ENCODE results near the gene NAP1L4.

The NAP1L4 gene

GRCh38 chr11:2934021-2934550 is 58.0 kb downstream of the NAP1L4 start:
- DNase-seq = no peak

GRCh38 chr11:2933375-2934020 is 58.6 kb downstream of the NAP1L4 start:
- peak; percentile 63 for DNase-seq

DNA sequence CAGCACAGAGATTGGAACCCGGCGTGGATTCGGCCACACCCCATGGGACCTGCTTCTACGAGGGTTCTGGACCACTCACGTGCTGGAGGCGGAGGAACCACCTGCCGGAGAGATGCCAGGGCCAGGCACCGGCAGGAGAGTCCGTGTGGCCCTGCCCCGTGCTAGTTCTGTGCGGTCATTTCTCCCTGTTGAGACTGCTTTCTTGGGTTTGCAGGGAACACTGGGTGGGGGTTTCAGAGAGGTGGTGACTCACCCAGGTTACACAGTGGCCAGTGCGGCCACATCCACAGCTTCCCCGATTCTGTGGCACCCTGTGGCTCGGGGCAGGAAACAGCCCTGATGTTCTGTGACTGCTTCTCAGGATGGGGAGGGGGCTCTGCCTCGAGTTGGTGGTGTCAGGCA is 59.3 kb downstream of the NAP1L4 start:
- DNase-seq = no peak

DNA sequence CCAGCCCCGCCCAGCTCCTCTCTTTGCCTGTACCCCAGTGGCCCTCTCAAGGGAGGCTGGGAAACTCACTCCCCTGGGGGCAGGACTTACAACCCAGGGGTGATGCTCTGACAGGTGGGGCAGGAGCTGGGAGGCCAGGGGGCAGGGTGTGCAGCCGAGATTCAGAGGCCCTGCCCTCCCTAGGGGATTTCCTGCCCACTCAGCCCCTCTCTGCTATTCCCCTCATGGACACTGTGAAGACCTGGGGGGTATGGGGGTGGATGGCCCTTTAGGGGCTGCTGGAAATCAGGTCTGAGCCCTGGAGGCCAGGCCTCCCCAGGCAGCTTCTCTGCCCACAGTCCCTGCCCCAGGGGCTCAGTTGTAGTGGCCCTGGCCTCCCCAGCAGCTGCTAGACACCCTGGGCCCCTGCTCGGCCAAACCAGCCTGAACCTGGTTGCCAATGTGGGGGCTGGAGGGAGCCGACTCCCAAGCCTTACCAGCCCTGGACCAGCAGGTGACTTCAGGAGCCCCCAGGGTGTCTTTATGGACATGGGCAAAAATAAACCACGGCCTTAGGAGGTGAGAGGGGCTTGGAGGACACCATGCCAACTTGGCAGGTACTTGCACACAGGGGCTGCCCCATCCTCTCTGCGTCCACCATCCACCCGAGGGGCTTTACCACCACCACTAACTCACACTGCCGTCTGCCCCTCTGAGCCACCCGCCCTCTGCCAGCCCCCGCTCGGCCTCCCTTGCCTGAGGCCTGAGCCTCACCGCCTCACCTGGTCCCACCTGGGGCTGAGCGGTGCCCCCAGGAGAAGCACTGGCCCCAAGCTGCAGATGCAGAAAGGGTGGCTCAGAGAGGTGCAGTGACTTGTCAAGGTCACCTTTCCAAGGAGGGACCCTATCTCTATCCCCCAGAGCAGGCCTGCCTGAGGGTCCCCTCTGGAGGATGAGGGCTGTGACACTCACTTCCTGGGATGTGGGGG is 60.1 kb downstream of the NAP1L4 start:
- no peak for DNase-seq

DNA sequence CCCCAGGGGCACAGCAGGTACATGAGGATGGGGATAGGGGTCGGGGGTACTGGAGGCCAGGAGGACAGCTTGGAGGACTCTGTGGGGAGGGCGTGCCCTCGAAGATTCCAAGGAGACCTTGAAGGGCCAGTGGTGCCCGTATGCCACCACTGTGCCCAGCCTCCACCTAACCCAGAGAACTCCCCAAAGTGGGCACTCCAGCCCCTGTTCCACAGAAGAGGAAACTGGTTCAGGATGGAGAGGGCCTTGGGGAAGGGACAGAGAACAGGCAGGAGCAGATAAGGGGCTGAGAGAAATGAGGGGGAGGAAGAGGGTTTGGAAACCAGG is 60.7 kb downstream of the NAP1L4 start:
- DNase-seq = no peak

GRCh38 chr11:2930704-2931419 is 61.3 kb downstream of the NAP1L4 start:
- DNase-seq = peak; percentile 60

GRCh38 chr11:2929950-2930703 is 62.0 kb downstream of the NAP1L4 start:
- peak; percentile 38 for DNase-seq

DNA sequence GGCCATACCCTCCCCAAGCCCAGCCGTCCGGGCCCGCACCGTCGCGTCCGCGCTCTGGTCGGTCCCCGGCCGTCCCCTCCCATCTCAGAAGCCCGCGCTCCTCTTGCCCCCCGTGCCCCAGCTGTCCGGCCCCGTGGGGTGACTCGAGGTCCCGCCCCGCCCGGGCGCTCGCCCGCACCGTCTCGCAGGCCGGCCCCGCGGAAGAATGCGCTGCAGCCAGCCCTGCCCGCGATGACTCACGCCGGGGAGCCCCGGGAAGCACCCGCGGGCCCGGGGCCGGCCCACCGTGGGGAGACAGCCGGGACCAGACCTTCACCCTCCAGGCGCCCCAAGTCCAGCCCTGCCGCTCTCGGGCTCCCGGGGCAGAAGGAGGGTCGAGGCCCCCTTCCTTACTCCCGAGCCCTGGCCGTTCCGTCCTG is 62.6 kb downstream of the NAP1L4 start:
- peak; percentile 49 for DNase-seq

DNA sequence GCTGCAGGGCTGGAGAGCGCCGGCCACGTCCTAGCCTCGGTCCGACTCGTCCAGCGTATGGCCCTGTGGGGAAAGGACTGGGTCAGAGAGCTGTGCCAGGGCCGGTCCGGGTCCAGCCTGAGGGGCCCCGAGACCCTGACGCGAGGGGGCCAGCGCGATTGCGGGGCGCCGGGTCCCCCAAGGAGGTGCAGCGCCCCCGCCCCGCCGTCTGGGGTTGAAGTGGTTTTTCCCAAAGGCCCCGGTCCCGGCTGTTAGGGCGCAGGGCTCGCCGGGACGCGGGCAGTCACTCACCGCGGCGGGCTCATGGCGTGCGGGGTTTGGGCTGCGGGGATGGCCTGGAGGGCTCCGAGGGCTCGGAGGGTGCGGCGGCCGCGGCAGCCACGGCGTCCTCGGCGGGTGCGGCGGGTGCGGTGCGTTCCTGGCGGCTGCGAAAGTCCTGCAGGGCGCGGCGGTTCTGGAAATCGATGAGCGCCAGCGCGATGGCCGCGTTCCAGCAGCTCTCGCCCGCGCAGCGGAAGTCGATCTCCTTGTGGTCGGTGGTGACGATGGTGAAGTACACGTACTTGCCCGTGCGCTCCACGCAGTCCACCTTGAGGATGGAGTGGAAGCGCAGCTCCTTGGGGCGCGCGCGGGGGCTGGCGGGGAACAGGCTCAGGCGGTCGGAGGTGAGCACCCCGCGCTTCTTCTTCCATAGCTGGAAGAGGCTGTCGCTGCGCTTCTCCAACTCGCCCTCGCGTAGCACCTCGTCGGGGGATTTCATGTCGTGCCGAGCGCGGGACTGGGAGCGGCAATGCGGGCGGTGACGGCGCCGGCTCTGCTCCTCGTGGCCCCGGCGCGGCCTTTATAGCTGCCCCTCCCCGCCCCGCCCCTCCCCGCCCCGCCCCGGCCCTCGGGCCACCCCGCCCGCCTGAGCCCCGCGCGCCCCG is 63.3 kb downstream of the NAP1L4 start, which contains the start of gene PHLDA2:
PHLDA2 (minus strand) TSS at position 816 of the 926 bp plus-strand sequence; CDS start at position 760, 56 bp downstream.
- DNase-seq = peak; percentile 64

DNA sequence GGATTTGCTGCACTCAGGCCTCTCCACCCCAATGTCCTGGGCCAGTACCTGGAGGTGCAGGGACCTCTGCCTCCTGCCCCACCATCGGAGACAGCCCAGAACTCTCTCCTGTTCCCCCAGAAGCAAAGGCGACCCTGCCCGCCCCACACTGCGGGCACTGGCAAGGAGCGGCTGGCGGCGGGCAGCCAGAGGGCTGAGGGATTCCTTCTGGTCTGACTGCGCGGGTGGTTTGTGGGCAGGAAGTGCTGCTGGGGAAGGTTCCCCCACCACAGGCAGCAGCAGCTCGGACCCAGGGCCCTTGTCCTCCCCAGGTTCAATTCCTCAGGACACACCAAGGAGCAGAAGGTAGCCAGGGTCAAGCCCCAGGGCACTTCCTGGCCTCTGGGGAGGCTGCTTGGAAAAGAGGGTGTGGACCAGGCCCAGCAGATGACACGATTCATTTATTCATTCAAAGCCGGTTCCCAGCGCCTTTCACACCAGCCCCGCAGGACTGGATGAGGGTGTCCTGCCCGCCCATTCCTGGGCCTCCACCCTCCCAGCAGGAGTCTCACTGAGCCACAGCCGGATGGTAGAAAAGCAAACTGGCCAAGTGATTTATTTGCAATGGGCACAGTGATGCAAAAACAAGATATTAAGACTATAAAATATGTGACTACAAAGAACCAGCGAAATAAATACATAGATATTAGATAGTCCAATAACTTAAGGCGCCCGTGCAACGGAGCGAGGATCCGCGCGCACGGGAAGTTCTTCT is 64.1 kb downstream of the NAP1L4 start:
- DNase-seq = no peak

GRCh38 chr11:2927121-2927800 is 64.9 kb downstream of the NAP1L4 start:
- DNase-seq = no peak

DNA sequence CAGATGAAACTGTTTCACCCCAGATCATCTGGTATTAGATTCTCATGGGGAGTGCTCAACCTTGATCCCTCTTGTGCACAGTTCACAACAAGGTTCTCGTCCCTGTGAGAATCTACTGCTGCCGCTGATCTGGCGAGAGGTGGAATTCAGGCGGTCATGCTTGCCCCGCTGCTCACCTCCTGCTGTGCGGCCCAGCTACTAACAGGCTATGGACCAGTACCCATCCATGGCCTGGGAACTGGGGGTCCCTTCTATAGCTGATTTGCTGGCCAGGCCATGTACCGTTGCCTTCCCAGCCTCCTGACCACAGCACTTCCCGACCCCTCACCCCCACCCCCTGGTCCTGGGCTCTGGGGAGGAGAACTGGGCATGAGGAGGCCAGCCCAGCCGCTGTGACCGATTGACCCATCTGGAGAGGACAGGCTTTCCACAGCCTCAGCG is 65.5 kb downstream of the NAP1L4 start:
- no peak for DNase-seq

DNA sequence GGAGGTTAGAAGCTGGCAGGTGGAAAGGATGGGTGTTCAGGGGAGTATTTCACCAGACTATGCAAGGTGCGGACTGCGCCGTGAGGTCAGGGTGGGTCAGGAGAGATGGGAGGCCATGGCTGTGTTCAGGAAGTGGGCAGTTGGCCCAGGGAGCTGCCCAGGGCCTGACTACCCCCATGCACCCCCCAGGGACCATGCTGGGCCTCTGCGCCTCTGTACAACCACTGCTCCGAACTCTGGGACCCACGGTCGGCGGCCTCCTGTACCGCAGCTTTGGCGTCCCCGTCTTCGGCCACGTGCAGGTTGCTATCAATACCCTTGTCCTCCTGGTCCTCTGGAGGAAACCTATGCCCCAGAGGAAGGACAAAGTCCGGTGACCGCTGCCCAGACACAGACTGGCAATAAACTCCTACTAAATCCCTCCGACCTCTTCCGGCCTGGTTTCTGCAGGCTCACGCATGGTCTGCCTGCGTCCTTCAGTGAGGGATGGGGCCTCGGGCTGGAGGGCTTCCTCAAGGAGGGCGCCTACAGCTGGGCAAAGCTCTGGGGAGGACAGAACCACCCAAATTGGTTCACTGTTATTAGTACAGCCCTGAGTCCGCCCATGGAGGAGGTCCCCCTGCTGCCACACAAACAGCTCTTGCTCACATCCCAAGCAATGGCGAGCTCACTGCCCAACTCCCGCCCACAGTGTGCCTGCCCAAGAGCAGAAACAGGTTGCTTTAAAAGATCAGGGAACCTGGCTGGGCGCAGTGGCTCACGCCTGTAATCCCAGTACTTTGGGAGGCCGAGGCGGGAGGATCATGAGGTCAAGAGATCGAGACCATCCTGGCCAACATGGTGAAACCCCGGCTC is 67.1 kb downstream of the NAP1L4 start:
- DNase-seq = no peak

- no peak for DNase-seq
Observed at GRCh38 chr11:2924381-2924780, 67.7 kb downstream of the NAP1L4 start.

DNA sequence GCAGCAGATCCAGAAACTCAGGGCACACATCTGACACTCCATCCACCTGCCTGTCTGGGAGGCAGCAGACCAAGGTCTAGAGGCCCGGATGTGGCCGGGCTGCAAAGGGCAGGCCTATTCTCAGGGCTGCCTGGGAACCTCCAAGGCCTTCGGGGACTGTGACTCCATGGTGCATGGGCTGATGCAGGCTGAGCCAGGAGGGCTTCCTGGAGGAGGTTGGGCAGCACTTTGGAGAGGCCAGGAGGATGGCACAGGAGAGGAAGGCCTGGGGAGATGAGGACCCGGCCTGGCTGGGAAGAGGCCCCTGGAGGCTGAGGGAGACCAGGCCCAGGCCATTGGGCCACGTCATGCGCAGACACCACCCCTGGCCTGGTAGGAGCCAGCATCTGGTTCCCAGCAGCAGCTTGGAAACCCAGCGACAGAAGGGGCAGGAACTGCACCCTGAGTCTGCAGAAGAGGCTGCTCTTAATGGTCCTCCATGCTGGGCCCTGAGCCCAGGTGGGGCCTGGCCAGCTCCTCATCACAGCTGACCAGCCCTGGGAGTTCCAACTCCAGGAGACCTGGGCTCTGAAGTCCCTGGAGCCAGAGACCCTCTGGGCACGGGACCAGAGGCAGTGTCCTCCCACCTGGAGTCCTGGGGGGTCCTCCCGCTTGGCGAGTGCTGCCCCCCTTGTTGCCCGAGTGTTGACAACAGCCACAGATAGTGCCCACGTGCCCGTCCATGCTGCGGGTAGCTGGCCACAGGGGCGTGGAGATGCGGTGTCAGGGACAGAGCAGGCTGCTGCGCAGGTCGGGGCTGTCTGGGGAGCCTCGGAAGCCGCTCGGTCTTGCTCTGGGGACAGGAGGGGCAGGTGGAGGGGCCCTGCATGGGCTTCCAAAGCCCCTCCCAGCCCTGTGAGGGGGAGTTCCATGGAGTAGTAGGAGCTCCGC is 68.4 kb downstream of the NAP1L4 start:
- DNase-seq = no peak

- no peak for DNase-seq
Observed at GRCh38 chr11:2922655-2923054, 69.5 kb downstream of the NAP1L4 start.

- no peak for DNase-seq
Observed at GRCh38 chr11:2921742-2922493, 70.2 kb downstream of the NAP1L4 start.
